SK-N-MC (cell line): ENCODE data around the gene ITGB4.

Experiments
- EZH2 ChIP-seq: fragments of 200-600 bp; sonication (generic); IDR thresholded peaks from one replicate; pipeline ENCODE4 v1.6.1; 2017; ENCODE audit warnings: antibody characterized with exemption
- POLR2AphosphoS5 ChIP-seq: IDR thresholded peaks from 2 replicates; pipeline ENCODE4 v1.6.1; 2012; ENCODE audit warnings: mild to moderate bottlenecking, low read depth, low read length, borderline replicate concordance

DNA sequence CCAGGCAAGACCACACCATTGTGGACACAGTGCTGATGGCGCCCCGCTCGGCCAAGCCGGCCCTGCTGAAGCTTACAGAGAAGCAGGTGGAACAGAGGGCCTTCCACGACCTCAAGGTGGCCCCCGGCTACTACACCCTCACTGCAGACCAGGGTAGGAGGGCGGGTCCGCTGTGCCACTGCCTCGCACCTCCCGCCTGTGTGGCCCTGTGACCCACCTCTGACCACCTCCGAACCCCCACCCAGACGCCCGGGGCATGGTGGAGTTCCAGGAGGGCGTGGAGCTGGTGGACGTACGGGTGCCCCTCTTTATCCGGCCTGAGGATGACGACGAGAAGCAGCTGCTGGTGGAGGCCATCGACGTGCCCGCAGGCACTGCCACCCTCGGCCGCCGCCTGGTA lies 21.1 kb downstream of the ITGB4 start:
- no peak for TF ChIP-seq EZH2
- TF ChIP-seq POLR2AphosphoS5, result no peak
